ENCODE results near the gene PIK3AP1. TPM values are rescaled to one million over a fixed set of nuclear protein-coding genes. Genes with fewer than 3 reads are reported as not detected.

PIK3AP1 gene
- total RNA-seq, 1 donor from 2014 or later: 6.7 TPM

GRCh38 chr10:96627292-96627691 is 93.0 kb downstream of the PIK3AP1 start:
- H3K27ac ChIP-seq (ENCODE audit: low read depth, low read length): no peak overlapping the region
- H3K4me3 ChIP-seq (ENCODE audit: insufficient read depth, low read depth, low read length): no peak overlapping the region
- Mint-ChIP-seq H3K9me3 (ENCODE audit: unreplicated experiment) (no peaks in the 10 kb centered on the region), H3K36me3 (ENCODE audit: low read depth, unreplicated experiment) (peaks cover 7% of the 10 kb centered on the region), H3K27me3 (ENCODE audit: low read depth, unreplicated experiment) (no peaks in the 10 kb centered on the region), H3K27ac (ENCODE audit: unreplicated experiment) (no peak overlapping the region), H3K4me3 (ENCODE audit: unreplicated experiment) (no peak overlapping the region), H3K4me1 (ENCODE audit: low read depth, unreplicated experiment) (no peaks in the 10 kb centered on the region)
- no peaks in the 10 kb centered on the region for H3K27me3 ChIP-seq (ENCODE audit: insufficient read depth, low read length)
- H4K20me1 ChIP-seq (ENCODE audit: insufficient read depth, low read length): no peaks in the 10 kb centered on the region
- no peak for FAIRE-seq
- H2AFZ ChIP-seq (ENCODE audit: low read depth, low read length): no peak overlapping the region
- no peak for DNase-seq (ENCODE audit: low read depth)
- no peaks in the 10 kb centered on the region for H3K36me3 ChIP-seq (ENCODE audit: insufficient read depth, low read length)
- H3K9me3 ChIP-seq (ENCODE audit: insufficient read depth, low read depth, low read length): no peaks in the 10 kb centered on the region
- H3K4me1 ChIP-seq (ENCODE audit: insufficient read depth, low read length): no peaks in the 10 kb centered on the region
- no peak overlapping the region for H3K9ac ChIP-seq (ENCODE audit: low read length)
- TF ChIP-seq EZH2 (IDR thresholded peaks at IDR 0.05; ENCODE audit: insufficient read depth, low read length) (no peak), CTCF (IDR thresholded peaks at IDR 0.05; ENCODE audit: insufficient read depth, low read depth, low read length) (no peak)
- H3K79me2 ChIP-seq (ENCODE audit: insufficient read depth, low read length): no peaks in the 10 kb centered on the region
- H3K4me2 ChIP-seq (ENCODE audit: low read length): no peak overlapping the region

GRCh38 chr10:96626795-96627194 is 93.5 kb downstream of the PIK3AP1 start:
- DNase-seq (ENCODE audit: low read depth): no peak
- no peak for TF ChIP-seq EZH2 (IDR thresholded peaks at IDR 0.05; ENCODE audit: insufficient read depth, low read length)
- peak; percentile 6 for TF ChIP-seq CTCF (IDR thresholded peaks at IDR 0.05; ENCODE audit: insufficient read depth, low read depth, low read length)
- H3K36me3 ChIP-seq (ENCODE audit: insufficient read depth, low read length): no peaks in the 10 kb centered on the region
- Mint-ChIP-seq H3K4me1 (ENCODE audit: low read depth, unreplicated experiment) (no peaks in the 10 kb centered on the region), H3K36me3 (ENCODE audit: low read depth, unreplicated experiment) (peaks cover 9% of the 10 kb centered on the region), H3K27me3 (ENCODE audit: low read depth, unreplicated experiment) (no peaks in the 10 kb centered on the region), H3K4me3 (ENCODE audit: unreplicated experiment) (no peak overlapping the region), H3K27ac (ENCODE audit: unreplicated experiment) (no peak overlapping the region), H3K9me3 (ENCODE audit: unreplicated experiment) (no peaks in the 10 kb centered on the region)
- no peak overlapping the region for H3K27ac ChIP-seq (ENCODE audit: low read depth, low read length)
- no peak overlapping the region for H3K9ac ChIP-seq (ENCODE audit: low read length)
- no peak for FAIRE-seq
- no peaks in the 10 kb centered on the region for H4K20me1 ChIP-seq (ENCODE audit: insufficient read depth, low read length)
- no peak overlapping the region for H3K4me3 ChIP-seq (ENCODE audit: insufficient read depth, low read depth, low read length)
- no peak overlapping the region for H3K4me2 ChIP-seq (ENCODE audit: low read length)
- H2AFZ ChIP-seq (ENCODE audit: low read depth, low read length): no peak overlapping the region
- no peaks in the 10 kb centered on the region for H3K79me2 ChIP-seq (ENCODE audit: insufficient read depth, low read length)
- H3K27me3 ChIP-seq (ENCODE audit: insufficient read depth, low read length): no peaks in the 10 kb centered on the region
- no peaks in the 10 kb centered on the region for H3K9me3 ChIP-seq (ENCODE audit: insufficient read depth, low read depth, low read length)
- H3K4me1 ChIP-seq (ENCODE audit: insufficient read depth, low read length): no peaks in the 10 kb centered on the region

GRCh38 chr10:96625173-96625572 is 95.1 kb downstream of the PIK3AP1 start:
- no peak overlapping the region for H3K4me3 Mint-ChIP-seq (ENCODE audit: unreplicated experiment)
- FAIRE-seq (no peak), DNase-seq (ENCODE audit: low read depth) (no peak)
- Histone ChIP-seq H3K36me3 (ENCODE audit: insufficient read depth, low read length) (no peaks in the 10 kb centered on the region), H3K79me2 (ENCODE audit: insufficient read depth, low read length) (no peaks in the 10 kb centered on the region), H3K4me2 (ENCODE audit: low read length) (no peak overlapping the region), H3K27me3 (ENCODE audit: insufficient read depth, low read length) (no peaks in the 10 kb centered on the region), H2AFZ (ENCODE audit: low read depth, low read length) (no peak overlapping the region), H3K4me3 (ENCODE audit: insufficient read depth, low read depth, low read length) (no peak overlapping the region), H3K9me3 (ENCODE audit: insufficient read depth, low read depth, low read length) (no peaks in the 10 kb centered on the region), H4K20me1 (ENCODE audit: insufficient read depth, low read length) (no peaks in the 10 kb centered on the region), H3K4me1 (ENCODE audit: insufficient read depth, low read length) (no peaks in the 10 kb centered on the region), H3K27ac (ENCODE audit: low read depth, low read length) (no peak overlapping the region), H3K9ac (ENCODE audit: low read length) (no peak overlapping the region)
- no peaks in the 10 kb centered on the region for H3K27me3 Mint-ChIP-seq (ENCODE audit: low read depth, unreplicated experiment)
- no peaks in the 10 kb centered on the region for H3K9me3 Mint-ChIP-seq (ENCODE audit: unreplicated experiment)
- H3K36me3 Mint-ChIP-seq (ENCODE audit: low read depth, unreplicated experiment): peaks cover 8% of the 10 kb centered on the region
- no peak for TF ChIP-seq CTCF (IDR thresholded peaks at IDR 0.05; ENCODE audit: insufficient read depth, low read depth, low read length)
- TF ChIP-seq EZH2 (IDR thresholded peaks at IDR 0.05; ENCODE audit: insufficient read depth, low read length): no peak
- no peak overlapping the region for H3K27ac Mint-ChIP-seq (ENCODE audit: unreplicated experiment)
- H3K4me1 Mint-ChIP-seq (ENCODE audit: low read depth, unreplicated experiment): no peaks in the 10 kb centered on the region

Data from astrocyte (in vitro differentiated cells and primary cell).